GM21423 (cell line): Measurements from ENCODE around the gene ZNF75A.
"Not testable (repeated sequence)": the region's sequence is repeated elsewhere in the genome, so short reads cannot be mapped to it uniquely, and the experiment has no call there.

Experiments used
- ATAC-seq: cut with Tn5 transposase; IDR thresholded peaks from one replicate; pipeline ENCODE4 v1.9.1; 2021; ENCODE audit warnings: mild to moderate bottlenecking, moderate library complexity; ENCODE audit not compliant: unreplicated experiment

ZNF75A gene

GRCh38 chr16:3305109-3306068 lies at the start of gene ZNF75A, which contains the start of gene TIGD7:
ZNF75A (plus strand) TSS chr16:3305497; CDS start chr16:3308429, 2,932 bp downstream.
TIGD7 (minus strand) TSS chr16:3305430; CDS start chr16:3300614, 4,816 bp downstream.
- peak; percentile 91 for ATAC-seq

GRCh38 chr16:3256146-3256865 lies 49.0 kb upstream of the ZNF75A start, which contains the start of gene MEFV:
MEFV (minus strand) TSS chr16:3256633; CDS start chr16:3256587, 46 bp downstream.
- ATAC-seq: no peak

- ATAC-seq: no peak
Measured at GRCh38 chr16:3256866-3257465, 48.3 kb upstream of the ZNF75A start.

GRCh38 chr16:3259836-3260235 lies 45.5 kb upstream of the ZNF75A start:
- ATAC-seq: no peak

- ATAC-seq: no peak
Measured at GRCh38 chr16:3262517-3262916, 42.8 kb upstream of the ZNF75A start.

GRCh38 chr16:3264137-3265036 lies 40.9 kb upstream of the ZNF75A start:
- peak; percentile 77 for ATAC-seq

- ATAC-seq: no peak
Measured at GRCh38 chr16:3266873-3267537, 38.3 kb upstream of the ZNF75A start.

GRCh38 chr16:3268294-3268693 lies 37.0 kb upstream of the ZNF75A start:
- ATAC-seq: no peak

GRCh38 chr16:3270718-3271117 lies 34.6 kb upstream of the ZNF75A start:
- not testable (repeated sequence) for ATAC-seq

- ATAC-seq: not testable (repeated sequence)
Measured at GRCh38 chr16:3271281-3271680, 34.0 kb upstream of the ZNF75A start.

GRCh38 chr16:3274490-3274889 lies 30.8 kb upstream of the ZNF75A start:
- no peak for ATAC-seq

GRCh38 chr16:3274947-3275346 lies 30.4 kb upstream of the ZNF75A start:
- no peak for ATAC-seq

- ATAC-seq: no peak
Measured at GRCh38 chr16:3276679-3277078, 28.6 kb upstream of the ZNF75A start.

- ATAC-seq: no peak
Measured at GRCh38 chr16:3281222-3281820, 24.0 kb upstream of the ZNF75A start.

- ATAC-seq: peak; percentile 15
Measured at GRCh38 chr16:3282103-3282729, 23.1 kb upstream of the ZNF75A start.

- peak; percentile 70 for ATAC-seq
Measured at GRCh38 chr16:3282730-3283542, 22.4 kb upstream of the ZNF75A start, which contains the start of gene ZNF263. ZNF263 (plus strand) TSS chr16:3283491; CDS start chr16:3283819, 328 bp downstream.

- ATAC-seq: no peak
Measured at GRCh38 chr16:3283543-3284447, 21.5 kb upstream of the ZNF75A start.
